ENCODE results near the gene PRSS50.

PRSS50 gene

GRCh38 chr3:46700772-46701171 is 16.9 kb downstream of the PRSS50 start:
- H3K4me1 ChIP-seq (ENCODE audit: control insufficient read depth, insufficient read depth, low read length, poor library complexity, severe bottlenecking): peaks cover 27% of the 10 kb centered on the region
- H3K4me3 ChIP-seq (ENCODE audit: extremely low read depth, insufficient read depth, low read length, poor library complexity, severe bottlenecking): no peak overlapping the region
- no peak overlapping the region for H3K27ac ChIP-seq (ENCODE audit: low read depth, low read length, severe bottlenecking)
- H3K9me3 ChIP-seq (ENCODE audit: control insufficient read depth, low read length): no peaks in the 10 kb centered on the region
- WGBS, 2 experiments (ENCODE audit: insufficient coverage in 2 of 2): 60 to 90% methylated on average over 1 to 4 of the region's 4 CpGs
- H3K36me3 ChIP-seq (ENCODE audit: control insufficient read depth, insufficient read depth, low read length): no peaks in the 10 kb centered on the region

GRCh38 chr3:46699676-46700523 is 17.8 kb downstream of the PRSS50 start:
- H3K4me3 ChIP-seq (ENCODE audit: extremely low read depth, insufficient read depth, low read length, poor library complexity, severe bottlenecking): no peak overlapping the region
- no peak overlapping the region for H3K27ac ChIP-seq (ENCODE audit: low read depth, low read length, severe bottlenecking)
- WGBS, 2 experiments (ENCODE audit: insufficient coverage in 2 of 2): 92% methylated on average over 7 to 8 of the region's 8 CpGs

GRCh38 chr3:46695962-46696894 is 21.4 kb downstream of the PRSS50 start:
- Histone ChIP-seq H3K36me3 (ENCODE audit: control insufficient read depth, insufficient read depth, low read length) (no peaks in the 10 kb centered on the region), H3K27ac (ENCODE audit: low read depth, low read length, severe bottlenecking) (peak overlapping the region; percentile 57), H3K9me3 (ENCODE audit: control insufficient read depth, low read length) (no peaks in the 10 kb centered on the region), H3K4me1 (ENCODE audit: control insufficient read depth, insufficient read depth, low read length, poor library complexity, severe bottlenecking) (peaks cover 33% of the 10 kb centered on the region), H3K4me3 (ENCODE audit: extremely low read depth, insufficient read depth, low read length, poor library complexity, severe bottlenecking) (no peak overlapping the region)
- WGBS, 2 experiments (ENCODE audit: insufficient coverage in 2 of 2): 94 to 100% methylated on average over 3 to 4 of the region's 4 CpGs

More at GRCh38 chr3:46699676-46700523, 17.8 kb downstream of the PRSS50 start:
- Histone ChIP-seq H3K4me1 (ENCODE audit: control insufficient read depth, insufficient read depth, low read length, poor library complexity, severe bottlenecking) (peaks cover 29% of the 10 kb centered on the region), H3K36me3 (ENCODE audit: control insufficient read depth, insufficient read depth, low read length) (no peaks in the 10 kb centered on the region), H3K9me3 (ENCODE audit: control insufficient read depth, low read length) (no peaks in the 10 kb centered on the region)

- Histone ChIP-seq H3K4me3 (ENCODE audit: extremely low read depth, insufficient read depth, low read length, poor library complexity, severe bottlenecking) (no peak overlapping the region), H3K9me3 (ENCODE audit: control insufficient read depth, low read length) (no peaks in the 10 kb centered on the region), H3K36me3 (ENCODE audit: control insufficient read depth, insufficient read depth, low read length) (no peaks in the 10 kb centered on the region), H3K27ac (ENCODE audit: low read depth, low read length, severe bottlenecking) (no peak overlapping the region), H3K4me1 (ENCODE audit: control insufficient read depth, insufficient read depth, low read length, poor library complexity, severe bottlenecking) (peaks cover 33% of the 10 kb centered on the region)
- 68 to 73% methylated on average over 10 to 11 of the region's 11 CpGs for WGBS, 2 experiments (ENCODE audit: insufficient coverage in 2 of 2)
Observed at GRCh38 chr3:46695177-46695961, 22.3 kb downstream of the PRSS50 start.

GRCh38 chr3:46694520-46694919 is 23.1 kb downstream of the PRSS50 start:
- Histone ChIP-seq H3K4me1 (ENCODE audit: control insufficient read depth, insufficient read depth, low read length, poor library complexity, severe bottlenecking) (peaks cover 28% of the 10 kb centered on the region), H3K9me3 (ENCODE audit: control insufficient read depth, low read length) (no peaks in the 10 kb centered on the region), H3K27ac (ENCODE audit: low read depth, low read length, severe bottlenecking) (no peak overlapping the region), H3K36me3 (ENCODE audit: control insufficient read depth, insufficient read depth, low read length) (no peaks in the 10 kb centered on the region), H3K4me3 (ENCODE audit: extremely low read depth, insufficient read depth, low read length, poor library complexity, severe bottlenecking) (no peak overlapping the region)
- WGBS, 2 experiments (ENCODE audit: insufficient coverage in 2 of 2): 77 to 100% methylated on average over 1 to 2 of the region's 3 CpGs

GRCh38 chr3:46693892-46694226 is 23.8 kb downstream of the PRSS50 start:
- H3K4me3 ChIP-seq (ENCODE audit: extremely low read depth, insufficient read depth, low read length, poor library complexity, severe bottlenecking): peak overlapping the region; percentile 5
- H3K36me3 ChIP-seq (ENCODE audit: control insufficient read depth, insufficient read depth, low read length): no peaks in the 10 kb centered on the region
- H3K27ac ChIP-seq (ENCODE audit: low read depth, low read length, severe bottlenecking): no peak overlapping the region
- H3K9me3 ChIP-seq (ENCODE audit: control insufficient read depth, low read length): no peaks in the 10 kb centered on the region
- WGBS, 2 experiments (ENCODE audit: insufficient coverage in 2 of 2): 32 to 56% methylated on average over 13 to 26 of the region's 30 CpGs
- peaks cover 28% of the 10 kb centered on the region for H3K4me1 ChIP-seq (ENCODE audit: control insufficient read depth, insufficient read depth, low read length, poor library complexity, severe bottlenecking)

- Histone ChIP-seq H3K9me3 (ENCODE audit: control insufficient read depth, low read length) (no peaks in the 10 kb centered on the region), H3K4me3 (ENCODE audit: extremely low read depth, insufficient read depth, low read length, poor library complexity, severe bottlenecking) (peak within 1 kb of the TSS; percentile 58), H3K36me3 (ENCODE audit: control insufficient read depth, insufficient read depth, low read length) (no peaks in the 10 kb centered on the region), H3K27ac (ENCODE audit: low read depth, low read length, severe bottlenecking) (no peak within 1 kb of the TSS), H3K4me1 (ENCODE audit: control insufficient read depth, insufficient read depth, low read length, poor library complexity, severe bottlenecking) (peaks cover 28% of the 10 kb centered on the region)
- WGBS, 2 experiments (ENCODE audit: insufficient coverage in 2 of 2): 2% methylated on average over 29 to 55 of the region's 71 CpGs
Observed at GRCh38 chr3:46693038-46693891, 24.4 kb downstream of the PRSS50 start, which contains the start of gene ALS2CL. TSS of gene ALS2CL (minus strand) at chr3:46693679. CDS start at chr3:46689440, 4,239 bp downstream.

- H3K36me3 ChIP-seq (ENCODE audit: control insufficient read depth, insufficient read depth, low read length): no peaks in the 10 kb centered on the region
- WGBS, 2 experiments (ENCODE audit: insufficient coverage in 2 of 2): 51 to 61% methylated on average over 8 to 11 of the region's 11 CpGs
- H3K27ac ChIP-seq (ENCODE audit: low read depth, low read length, severe bottlenecking): no peak overlapping the region
- H3K9me3 ChIP-seq (ENCODE audit: control insufficient read depth, low read length): no peaks in the 10 kb centered on the region
- peaks cover 28% of the 10 kb centered on the region for H3K4me1 ChIP-seq (ENCODE audit: control insufficient read depth, insufficient read depth, low read length, poor library complexity, severe bottlenecking)
- peak overlapping the region; percentile 58 for H3K4me3 ChIP-seq (ENCODE audit: extremely low read depth, insufficient read depth, low read length, poor library complexity, severe bottlenecking)
Observed at GRCh38 chr3:46692566-46692990, 25.1 kb downstream of the PRSS50 start.

GRCh38 chr3:46690798-46691197 is 26.9 kb downstream of the PRSS50 start:
- 90 to 100% methylated on average over 2 to 3 of the region's 5 CpGs for WGBS, 2 experiments (ENCODE audit: insufficient coverage in 2 of 2)
- Histone ChIP-seq H3K36me3 (ENCODE audit: control insufficient read depth, insufficient read depth, low read length) (no peaks in the 10 kb centered on the region), H3K27ac (ENCODE audit: low read depth, low read length, severe bottlenecking) (no peak overlapping the region), H3K9me3 (ENCODE audit: control insufficient read depth, low read length) (no peaks in the 10 kb centered on the region), H3K4me3 (ENCODE audit: extremely low read depth, insufficient read depth, low read length, poor library complexity, severe bottlenecking) (no peak overlapping the region), H3K4me1 (ENCODE audit: control insufficient read depth, insufficient read depth, low read length, poor library complexity, severe bottlenecking) (peaks cover 16% of the 10 kb centered on the region)
